Right atrium auricular region (tissue), 2 donors: ENCODE results near the gene LRP11. TPM values are rescaled to one million over a fixed set of nuclear protein-coding genes. Genes with fewer than 3 reads are reported as not detected.
"Not testable (repeated sequence)": the region's sequence is repeated elsewhere in the genome, so short reads cannot be mapped to it uniquely, and the experiment has no call there.

Source experiments
- DNase-seq: peaks from one replicate; pipeline ENCODE4 v3.0.0-alpha.2; 2019; ENCODE audit warnings: low spot score
- H3K27ac ChIP-seq, 2 donors: fragments of 200-600 bp; sonication (generic); 1 replicate in 1 of 2; 2 replicates in 1 of 2; pipeline ENCODE4 v1.5.1; 2016 to 2019
- H3K27me3 ChIP-seq, 2 donors: fragments of 200-600 bp; sonication (generic); one replicate each; pipeline versions ENCODE4 v1.5.1 to v1.6.0; 2017 to 2019
- H3K36me3 ChIP-seq: fragments of 200-600 bp; sonication (generic); one replicate; pipeline ENCODE4 v1.5.1; 2016
- H3K4me1 ChIP-seq, 2 donors: fragments of 200-600 bp; sonication (generic); one replicate each; pipeline versions ENCODE4 v1.5.1 to v1.6.0; 2017 to 2019
- H3K4me3 ChIP-seq, 2 donors: fragments of 200-600 bp; sonication (generic); 1 replicate in 1 of 2; 2 replicates in 1 of 2; pipeline ENCODE4 v1.5.1; 2017 to 2019; ENCODE audit warnings: mild to moderate bottlenecking in 1 of 2, moderate library complexity in 1 of 2
- H3K9me3 ChIP-seq, 2 donors: fragments of 200-600 bp; sonication (generic); one replicate each; pipeline ENCODE4 v1.5.1; 2019
- total RNA-seq, 2 donors: library from RNA; depleted of rRNA; stranded (reverse); fragments of >200 nt; gene quantifications; one replicate each; pipeline ENCODE4 v1.1.0, GENCODE V29; 2016
- TF ChIP-seq, protein P1 (sequence below), 2 donors: fragments of 200-600 bp; sonication (generic); IDR thresholded peaks; one replicate each; pipeline ENCODE4 v1.5.1; 2019; ENCODE audit warnings: antibody characterized with exemption in 2 of 2

LRP11 gene
- total RNA-seq, 2 donors from 2014 or later: 17.0 to 25.7 TPM

DNA sequence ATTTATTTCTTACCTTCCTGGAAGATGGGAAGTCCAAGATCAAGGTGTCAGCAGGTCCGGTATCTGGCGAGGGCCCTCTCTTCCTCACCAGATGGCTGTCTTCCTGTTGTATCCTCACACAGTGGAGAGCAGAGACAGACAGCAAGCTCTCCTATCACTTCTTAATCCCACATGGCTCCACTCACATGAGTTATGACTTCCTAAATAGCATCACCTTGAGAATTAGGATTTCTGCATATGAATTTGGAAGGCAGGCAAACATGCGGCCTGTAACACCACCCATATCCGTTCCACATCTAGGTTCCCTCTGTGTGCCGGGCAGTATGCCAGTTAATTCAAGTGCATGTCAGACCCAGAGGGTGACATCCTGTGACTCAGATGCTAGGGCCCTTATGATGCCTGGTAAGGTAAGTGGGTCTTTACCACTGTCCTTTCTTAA, 31.7 kb upstream of the LRP11 start:
- H3K27ac ChIP-seq: peak overlapping the region; percentile 43 to 56
- H3K36me3 ChIP-seq: no peaks in the 10 kb centered on the region
- DNase-seq: peak; percentile 78
- H3K27me3 ChIP-seq: no peaks in the 10 kb centered on the region
- H3K4me3 ChIP-seq: no peak overlapping the region
- TF ChIP-seq, protein P1, sequence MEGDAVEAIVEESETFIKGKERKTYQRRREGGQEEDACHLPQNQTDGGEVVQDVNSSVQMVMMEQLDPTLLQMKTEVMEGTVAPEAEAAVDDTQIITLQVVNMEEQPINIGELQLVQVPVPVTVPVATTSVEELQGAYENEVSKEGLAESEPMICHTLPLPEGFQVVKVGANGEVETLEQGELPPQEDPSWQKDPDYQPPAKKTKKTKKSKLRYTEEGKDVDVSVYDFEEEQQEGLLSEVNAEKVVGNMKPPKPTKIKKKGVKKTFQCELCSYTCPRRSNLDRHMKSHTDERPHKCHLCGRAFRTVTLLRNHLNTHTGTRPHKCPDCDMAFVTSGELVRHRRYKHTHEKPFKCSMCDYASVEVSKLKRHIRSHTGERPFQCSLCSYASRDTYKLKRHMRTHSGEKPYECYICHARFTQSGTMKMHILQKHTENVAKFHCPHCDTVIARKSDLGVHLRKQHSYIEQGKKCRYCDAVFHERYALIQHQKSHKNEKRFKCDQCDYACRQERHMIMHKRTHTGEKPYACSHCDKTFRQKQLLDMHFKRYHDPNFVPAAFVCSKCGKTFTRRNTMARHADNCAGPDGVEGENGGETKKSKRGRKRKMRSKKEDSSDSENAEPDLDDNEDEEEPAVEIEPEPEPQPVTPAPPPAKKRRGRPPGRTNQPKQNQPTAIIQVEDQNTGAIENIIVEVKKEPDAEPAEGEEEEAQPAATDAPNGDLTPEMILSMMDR (IDR thresholded peaks at IDR 0.05): no peak
- H3K4me1 ChIP-seq: peaks cover 0 to 36% of the 10 kb centered on the region in 2 donors
- no peaks in the 10 kb centered on the region for H3K9me3 ChIP-seq

DNA sequence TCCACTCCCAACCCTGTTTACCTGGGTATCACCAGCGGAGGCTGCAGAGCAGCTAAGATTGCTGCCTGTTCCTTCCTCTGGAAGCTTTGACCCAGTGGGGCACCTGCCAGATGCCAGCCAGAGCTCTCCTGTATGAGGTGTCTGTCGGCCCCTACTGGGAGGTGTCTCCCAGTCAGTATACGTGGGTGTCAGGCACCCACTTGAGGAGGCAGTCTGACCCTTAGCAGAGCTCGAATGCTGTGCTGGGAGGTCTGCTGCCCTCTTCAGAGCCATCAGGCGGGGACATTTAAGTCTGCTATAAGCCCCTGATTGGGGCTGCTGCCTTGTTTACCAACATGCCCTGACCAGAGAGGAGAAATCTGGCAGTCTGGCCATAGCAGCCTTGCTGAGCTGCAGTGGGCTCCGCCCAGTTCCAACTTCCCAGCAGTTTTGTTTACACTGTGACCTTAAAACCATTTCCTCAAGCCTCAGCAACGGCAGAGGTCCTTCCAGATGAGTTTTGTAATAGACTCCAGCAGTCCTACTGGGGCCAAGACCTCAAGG, 31.0 kb upstream of the LRP11 start:
- Histone ChIP-seq H3K36me3 (no peaks in the 10 kb centered on the region), H3K4me3 (no peak overlapping the region)

DNA sequence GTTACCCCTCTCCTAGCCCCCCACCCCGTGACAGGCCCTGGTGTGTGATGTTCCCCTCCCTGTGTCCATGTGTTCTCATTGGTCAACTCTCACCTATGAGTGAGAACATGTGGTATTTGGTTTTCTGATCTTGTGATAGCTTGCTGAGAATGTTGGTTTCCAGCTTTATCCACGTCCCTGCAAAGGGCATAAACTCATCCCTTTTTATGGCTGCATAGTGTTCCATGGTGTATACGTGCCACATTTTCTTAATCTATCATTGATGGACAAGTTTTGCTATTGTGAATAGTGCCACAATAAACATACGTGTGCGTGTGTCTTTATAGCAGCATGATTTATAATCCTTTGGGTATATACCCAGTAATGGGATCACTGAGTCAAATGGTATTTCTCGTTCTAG, 27.7 kb upstream of the LRP11 start:
- H3K27me3 ChIP-seq, H3K36me3 ChIP-seq, H3K27ac ChIP-seq, H3K4me3 ChIP-seq, DNase-seq, H3K9me3 ChIP-seq: not testable (repeated sequence)
- peaks cover 0 to 24% of the 10 kb centered on the region in 2 donors for H3K4me1 ChIP-seq

More for the DNA sequence above, 31.0 kb upstream of the LRP11 start:
- TF ChIP-seq, protein P1 (IDR thresholded peaks at IDR 0.05): no peak
- peak; percentile 77 for DNase-seq
- H3K27me3 ChIP-seq: no peaks in the 10 kb centered on the region
- H3K9me3 ChIP-seq: no peaks in the 10 kb centered on the region
- H3K4me1 ChIP-seq: peaks cover 0 to 35% of the 10 kb centered on the region in 2 donors
- peak overlapping the region; percentile 43 to 56 for H3K27ac ChIP-seq

DNA sequence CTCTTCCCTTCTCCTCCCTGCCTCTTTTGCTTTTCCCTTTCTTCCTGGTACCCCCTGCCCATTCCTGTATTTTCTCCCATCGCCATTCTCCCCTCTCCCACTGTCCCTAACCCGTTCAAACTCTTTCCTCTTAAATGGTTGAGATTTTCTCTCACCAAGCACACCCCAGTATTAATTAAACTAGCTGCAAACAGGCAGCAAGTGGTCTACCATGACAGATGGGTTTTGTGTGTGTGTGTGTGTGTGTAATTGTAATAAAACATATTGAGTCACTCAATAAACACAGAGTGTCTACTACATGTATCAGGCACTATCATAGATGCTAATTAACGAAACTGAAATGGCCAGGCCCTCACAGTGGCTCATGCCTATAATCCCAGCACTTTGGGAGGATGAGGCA, 27.1 kb upstream of the LRP11 start:
- Histone ChIP-seq H3K27ac (no peak overlapping the region), H3K27me3 (no peaks in the 10 kb centered on the region), H3K4me1 (peaks cover 0 to 21% of the 10 kb centered on the region in 2 donors), H3K9me3 (no peaks in the 10 kb centered on the region), H3K4me3 (no peak overlapping the region), H3K36me3 (no peaks in the 10 kb centered on the region)
- TF ChIP-seq, protein P1 (IDR thresholded peaks at IDR 0.05): no peak
- no peak for DNase-seq

DNA sequence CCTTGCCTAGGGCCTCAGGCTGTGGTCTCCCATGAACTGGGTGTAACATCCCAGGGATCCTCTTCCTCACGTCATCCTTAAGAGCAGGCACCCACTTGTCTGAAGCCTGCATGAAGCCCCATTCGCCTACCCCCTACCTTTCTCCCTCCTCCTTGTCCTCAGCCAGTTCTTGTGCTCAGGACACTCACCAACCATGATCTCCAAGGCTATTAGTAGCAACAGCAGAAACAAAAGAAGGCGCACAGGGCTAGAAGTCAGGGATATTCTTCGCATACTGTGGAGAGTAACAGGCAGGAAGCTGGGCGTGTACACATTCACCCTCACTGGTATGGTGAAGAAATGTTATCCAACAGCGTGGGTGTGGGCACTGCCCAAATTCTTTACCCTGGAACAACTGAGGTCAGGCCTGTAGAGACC, 26.5 kb upstream of the LRP11 start:
- H3K9me3 ChIP-seq: no peaks in the 10 kb centered on the region
- no peaks in the 10 kb centered on the region for H3K36me3 ChIP-seq
- peaks cover 0 to 15% of the 10 kb centered on the region in 2 donors for H3K4me1 ChIP-seq
- H3K4me3 ChIP-seq: no peak overlapping the region
- DNase-seq: no peak
- no peak overlapping the region for H3K27ac ChIP-seq
- no peaks in the 10 kb centered on the region for H3K27me3 ChIP-seq
- TF ChIP-seq, protein P1 (IDR thresholded peaks at IDR 0.05): no peak

DNA sequence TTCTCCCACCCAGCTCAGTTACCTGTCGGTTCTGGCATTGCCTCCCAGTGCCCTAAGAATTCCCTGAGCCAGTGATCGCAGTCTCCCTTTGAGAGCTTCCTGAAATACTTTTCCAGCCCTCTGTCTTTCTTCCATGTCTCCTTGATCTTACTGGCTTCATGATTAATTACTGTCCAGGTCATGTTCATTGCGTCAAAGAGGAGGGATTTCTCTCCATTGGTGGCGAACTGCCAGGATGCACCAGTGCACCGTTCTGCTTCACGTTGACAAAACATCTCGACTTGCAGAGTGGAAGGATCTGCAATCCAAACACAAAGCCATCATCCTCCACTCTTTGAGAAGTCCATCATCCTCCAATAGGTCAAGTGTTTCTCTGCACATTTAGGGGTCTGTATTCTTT, 25.2 kb upstream of the LRP11 start:
- H3K9me3 ChIP-seq: no peaks in the 10 kb centered on the region
- no peak for DNase-seq
- no peak overlapping the region for H3K4me3 ChIP-seq
- TF ChIP-seq, protein P1 (IDR thresholded peaks at IDR 0.05): no peak
- no peak overlapping the region for H3K27ac ChIP-seq
- H3K36me3 ChIP-seq: no peaks in the 10 kb centered on the region
- no peaks in the 10 kb centered on the region for H3K27me3 ChIP-seq
- peaks cover 0 to 5% of the 10 kb centered on the region in 2 donors for H3K4me1 ChIP-seq
